C4-2B (cell line): Measurements from ENCODE around the gene LSAMP.

Experiments
- ZFX ChIP-seq: fragments of 450-650 bp; IDR thresholded peaks from 2 replicates; pipeline ENCODE4 v1.6.1; 2017
- TF ChIP-seq, protein P1 (sequence below): fragments of 450-650 bp; conservative IDR thresholded peaks from 2 replicates; pipeline ENCODE4 v1.5.1; 2017; ENCODE audit warnings: mild to moderate bottlenecking

DNA sequence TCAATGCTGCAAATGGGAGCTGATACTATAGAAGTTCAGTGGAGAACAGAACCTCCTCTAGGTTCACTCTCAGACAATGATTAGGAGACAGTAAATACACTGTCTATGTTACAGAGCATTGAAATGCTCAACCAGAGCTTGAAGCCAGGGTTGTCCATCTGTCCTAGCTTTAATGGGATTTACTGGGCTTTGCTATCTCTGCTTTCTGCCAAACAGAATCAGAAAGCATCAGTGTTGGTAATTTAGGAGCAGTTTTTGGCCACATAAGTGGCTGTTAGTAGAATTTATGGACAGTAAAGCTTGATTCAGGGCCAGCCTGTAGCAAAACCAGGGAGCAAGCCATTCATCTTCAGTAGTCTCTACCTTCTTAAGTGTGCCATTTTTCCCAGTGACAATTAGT is 396.3 kb downstream of the LSAMP start:
- no peak for TF ChIP-seq ZFX
- TF ChIP-seq, protein P1, sequence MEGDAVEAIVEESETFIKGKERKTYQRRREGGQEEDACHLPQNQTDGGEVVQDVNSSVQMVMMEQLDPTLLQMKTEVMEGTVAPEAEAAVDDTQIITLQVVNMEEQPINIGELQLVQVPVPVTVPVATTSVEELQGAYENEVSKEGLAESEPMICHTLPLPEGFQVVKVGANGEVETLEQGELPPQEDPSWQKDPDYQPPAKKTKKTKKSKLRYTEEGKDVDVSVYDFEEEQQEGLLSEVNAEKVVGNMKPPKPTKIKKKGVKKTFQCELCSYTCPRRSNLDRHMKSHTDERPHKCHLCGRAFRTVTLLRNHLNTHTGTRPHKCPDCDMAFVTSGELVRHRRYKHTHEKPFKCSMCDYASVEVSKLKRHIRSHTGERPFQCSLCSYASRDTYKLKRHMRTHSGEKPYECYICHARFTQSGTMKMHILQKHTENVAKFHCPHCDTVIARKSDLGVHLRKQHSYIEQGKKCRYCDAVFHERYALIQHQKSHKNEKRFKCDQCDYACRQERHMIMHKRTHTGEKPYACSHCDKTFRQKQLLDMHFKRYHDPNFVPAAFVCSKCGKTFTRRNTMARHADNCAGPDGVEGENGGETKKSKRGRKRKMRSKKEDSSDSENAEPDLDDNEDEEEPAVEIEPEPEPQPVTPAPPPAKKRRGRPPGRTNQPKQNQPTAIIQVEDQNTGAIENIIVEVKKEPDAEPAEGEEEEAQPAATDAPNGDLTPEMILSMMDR = no peak
